ENCODE results near the gene GALNT3. TPM values are rescaled to one million over a fixed set of nuclear protein-coding genes. Genes with fewer than 3 reads are reported as not detected.

The GALNT3 gene
- total RNA-seq, 4 donors from 2014 or later: 0.26 to 2.5 (median 0.96) TPM

- no peaks in the 10 kb centered on the region for H3K9me3 ChIP-seq
- WGBS: 89% methylated on average over 8 of the region's 8 CpGs
- H3K4me3 ChIP-seq: no peak overlapping the region
- H3K4me1 ChIP-seq: no peaks in the 10 kb centered on the region
- H3K27me3 ChIP-seq: no peaks in the 10 kb centered on the region
- DNase-seq (ENCODE audit: extremely low spot score): no peak
- no peak overlapping the region for H3K27ac ChIP-seq (replicated peaks in 1 of 4)
- H3K36me3 ChIP-seq: no peaks in the 10 kb centered on the region
- intact Hi-C loops (cut with DNase I): no loop called here
- TF ChIP-seq POLR2A (IDR thresholded peaks at IDR 0.05; ENCODE audit: low read depth): no peak
- no peak for TF ChIP-seq CTCF (IDR thresholded peaks at IDR 0.05)
- no peak for TF ChIP-seq POLR2AphosphoS5 (IDR thresholded peaks at IDR 0.05)
- no peak for TF ChIP-seq EP300 (IDR thresholded peaks at IDR 0.05)
Measured at GRCh38 chr2:165746501-165746900, 47.5 kb downstream of the GALNT3 start.

GRCh38 chr2:165745916-165746315 is 48.1 kb downstream of the GALNT3 start:
- no peaks in the 10 kb centered on the region for H3K9me3 ChIP-seq
- no peaks in the 10 kb centered on the region for H3K4me1 ChIP-seq
- no peaks in the 10 kb centered on the region for H3K36me3 ChIP-seq
- TF ChIP-seq POLR2A (IDR thresholded peaks at IDR 0.05; ENCODE audit: low read depth) (no peak), EP300 (IDR thresholded peaks at IDR 0.05) (no peak), POLR2AphosphoS5 (IDR thresholded peaks at IDR 0.05) (no peak), CTCF (IDR thresholded peaks at IDR 0.05) (no peak)
- DNase-seq (ENCODE audit: extremely low spot score): no peak
- no peak overlapping the region for H3K27ac ChIP-seq (replicated peaks in 1 of 4)
- 88% methylated on average over 2 of the region's 2 CpGs for WGBS
- no peaks in the 10 kb centered on the region for H3K27me3 ChIP-seq
- H3K4me3 ChIP-seq: no peak overlapping the region
- intact Hi-C loops (cut with DNase I): no loop called here

- WGBS: 73% methylated on average over 2 of the region's 2 CpGs
- intact Hi-C loops (cut with DNase I): no loop called here
Measured at GRCh38 chr2:165743442-165743841, 50.6 kb downstream of the GALNT3 start.

GRCh38 chr2:165725421-165725820 is 68.6 kb downstream of the GALNT3 start:
- intact Hi-C loops (cut with DNase I): no loop called here
- peaks cover 0 to 8% (median 0%) of the 10 kb centered on the region in 4 donors for H3K4me1 ChIP-seq
- H3K9me3 ChIP-seq: no peaks in the 10 kb centered on the region
- DNase-seq (ENCODE audit: extremely low spot score): no peak
- H3K27me3 ChIP-seq: no peaks in the 10 kb centered on the region
- H3K36me3 ChIP-seq: no peaks in the 10 kb centered on the region
- TF ChIP-seq EP300 (IDR thresholded peaks at IDR 0.05): no peak
- no peak overlapping the region for H3K27ac ChIP-seq (replicated peaks in 1 of 4)
- H3K4me3 ChIP-seq: no peak overlapping the region

More at GRCh38 chr2:165743442-165743841, 50.6 kb downstream of the GALNT3 start:
- Histone ChIP-seq H3K27ac (replicated peaks in 1 of 4) (no peak overlapping the region), H3K27me3 (no peaks in the 10 kb centered on the region), H3K4me3 (no peak overlapping the region), H3K4me1 (no peaks in the 10 kb centered on the region), H3K9me3 (no peaks in the 10 kb centered on the region), H3K36me3 (no peaks in the 10 kb centered on the region)
- TF ChIP-seq POLR2A (IDR thresholded peaks at IDR 0.05; ENCODE audit: low read depth) (no peak), POLR2AphosphoS5 (IDR thresholded peaks at IDR 0.05) (no peak), EP300 (IDR thresholded peaks at IDR 0.05) (no peak), CTCF (IDR thresholded peaks at IDR 0.05) (no peak)
- DNase-seq (ENCODE audit: extremely low spot score): no peak

- no peaks in the 10 kb centered on the region for H3K27me3 ChIP-seq
- H3K27ac ChIP-seq (replicated peaks in 1 of 4): no peak overlapping the region
- H3K36me3 ChIP-seq: no peaks in the 10 kb centered on the region
- no peaks in the 10 kb centered on the region for H3K9me3 ChIP-seq
- H3K4me1 ChIP-seq: no peaks in the 10 kb centered on the region
- intact Hi-C loops (cut with DNase I): no loop called here
- TF ChIP-seq POLR2AphosphoS5 (IDR thresholded peaks at IDR 0.05) (no peak), EP300 (IDR thresholded peaks at IDR 0.05) (no peak), CTCF (IDR thresholded peaks at IDR 0.05) (no peak), POLR2A (IDR thresholded peaks at IDR 0.05; ENCODE audit: low read depth) (no peak)
- no peak overlapping the region for H3K4me3 ChIP-seq
- DNase-seq (ENCODE audit: extremely low spot score): no peak
Measured at GRCh38 chr2:165720511-165720910, 73.5 kb downstream of the GALNT3 start.

Data from esophagus muscularis mucosa (tissue), 4 donors.